Esophagus muscularis mucosa (tissue), 4 donors: ENCODE results near the gene SECTM1.

Experiments
- EP300 ChIP-seq: sonication (generic); formaldehyde crosslinking; IDR thresholded peaks from one replicate; pipeline ENCODE4 v1.6.1; 2017; ENCODE audit warnings: antibody characterized with exemption
- POLR2A ChIP-seq: fragments of 450-650 bp; IDR thresholded peaks from one replicate; pipeline ENCODE4 v1.6.1; 2017; ENCODE audit warnings: antibody characterized with exemption, moderate library complexity, mild to moderate bottlenecking, low read depth
- TF ChIP-seq, protein P1 (sequence below), 3 experiments: fragments of 200-600 bp in 2 of 3; fragments of 450-650 bp in 1 of 3; sonication (generic) in 2 of 3; IDR thresholded peaks; one replicate each; pipeline ENCODE4 v1.5.1; 2017 to 2019; ENCODE audit warnings: antibody characterized with exemption in 3 of 3, mild to moderate bottlenecking in 2 of 3, moderate library complexity in 1 of 3

DNA sequence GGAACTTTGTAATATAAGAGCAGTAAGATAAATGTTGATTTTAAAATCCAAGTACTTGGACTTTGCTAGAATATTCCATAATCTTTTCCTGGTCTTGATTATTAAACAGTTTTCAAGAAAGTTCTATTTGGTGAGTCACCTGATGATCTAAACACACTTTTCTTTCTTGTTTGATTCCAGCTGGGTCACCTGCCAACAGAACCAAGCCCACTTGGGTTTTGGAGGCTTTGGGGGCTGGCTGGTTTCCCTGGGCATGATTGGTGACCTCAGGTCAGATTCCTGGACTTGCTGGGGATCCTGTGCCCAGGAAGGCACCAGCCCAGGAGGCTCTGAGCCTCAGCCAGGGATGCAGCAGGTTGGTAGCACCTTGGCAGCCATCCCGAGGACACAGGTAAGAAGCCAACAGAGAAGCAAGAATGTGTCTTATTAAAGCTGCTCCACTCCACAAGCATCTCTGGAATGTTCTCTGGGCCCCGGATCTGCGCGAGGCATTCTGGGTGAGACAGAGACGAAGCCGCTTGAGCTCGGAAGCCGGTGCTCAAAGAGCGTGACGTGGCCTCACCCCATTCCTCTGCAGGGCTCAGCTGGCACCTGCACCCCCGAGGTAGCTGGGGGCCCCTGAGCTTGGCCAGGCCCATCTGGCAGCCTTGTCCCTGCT is 22.3 kb upstream of the SECTM1 start:
- TF ChIP-seq, protein P1, sequence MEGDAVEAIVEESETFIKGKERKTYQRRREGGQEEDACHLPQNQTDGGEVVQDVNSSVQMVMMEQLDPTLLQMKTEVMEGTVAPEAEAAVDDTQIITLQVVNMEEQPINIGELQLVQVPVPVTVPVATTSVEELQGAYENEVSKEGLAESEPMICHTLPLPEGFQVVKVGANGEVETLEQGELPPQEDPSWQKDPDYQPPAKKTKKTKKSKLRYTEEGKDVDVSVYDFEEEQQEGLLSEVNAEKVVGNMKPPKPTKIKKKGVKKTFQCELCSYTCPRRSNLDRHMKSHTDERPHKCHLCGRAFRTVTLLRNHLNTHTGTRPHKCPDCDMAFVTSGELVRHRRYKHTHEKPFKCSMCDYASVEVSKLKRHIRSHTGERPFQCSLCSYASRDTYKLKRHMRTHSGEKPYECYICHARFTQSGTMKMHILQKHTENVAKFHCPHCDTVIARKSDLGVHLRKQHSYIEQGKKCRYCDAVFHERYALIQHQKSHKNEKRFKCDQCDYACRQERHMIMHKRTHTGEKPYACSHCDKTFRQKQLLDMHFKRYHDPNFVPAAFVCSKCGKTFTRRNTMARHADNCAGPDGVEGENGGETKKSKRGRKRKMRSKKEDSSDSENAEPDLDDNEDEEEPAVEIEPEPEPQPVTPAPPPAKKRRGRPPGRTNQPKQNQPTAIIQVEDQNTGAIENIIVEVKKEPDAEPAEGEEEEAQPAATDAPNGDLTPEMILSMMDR (IDR thresholded peaks at IDR 0.05), result no peak
- TF ChIP-seq POLR2A (no peak), EP300 (no peak)
